GM12878 (cell line): ENCODE results near the gene MAP2K7. TPM values are rescaled to one million over a fixed set of nuclear protein-coding genes. Genes with fewer than 3 reads are reported as not detected.

Experiments
- ATAC-seq: fragments of 200-7000 bp; cut with Tn5 transposase; 3 replicates; pipeline ENCODE4 v1.9.1; 2020; ENCODE audit warnings: mild to moderate bottlenecking, moderate library complexity
- BruUV-seq: library from RNA; stranded (reverse); fragments of 400-500 nt; replicated peaks from 2 replicates; lab custom pipeline; 2021; lab: Mats Ljungman, UMichigan
- CTCF ChIA-PET: fragments of 300-600 bp; sonication (Branson Sonifier 250); formaldehyde crosslinking; extraction: SDS; loops from one replicate; lab custom pipeline; 2021; ENCODE audit warnings: inconsistent platforms; lab: Yijun Ruan, JAX
- POLR2A ChIA-PET: fragments of 350-600 bp; formaldehyde crosslinking; extraction: SDS; loops from one replicate; lab custom pipeline; 2021; ENCODE audit warnings: inconsistent platforms; lab: Charles Lee
- RAD21 ChIA-PET: fragments of 300-600 bp; sonication (Branson Sonifier 250); formaldehyde crosslinking; loops from one replicate; lab custom pipeline; 2023; ENCODE audit warnings: antibody characterized with exemption; ENCODE audit not compliant: unreplicated experiment; lab: Charles Lee
- SMC1A ChIA-PET: fragments of 300-600 bp; sonication (Branson Sonifier 250); formaldehyde crosslinking; loops from one replicate; lab custom pipeline; 2023; ENCODE audit not compliant: unreplicated experiment, uncharacterized antibody; lab: Charles Lee
- DNase-seq: peaks from one replicate; pipeline ENCODE4 v3.0.0-alpha.2; 2011; ENCODE audit warnings: low read depth, low spot score
- FAIRE-seq: peaks from 3 replicates; lab custom pipeline; 2011; peaks lifted over from hg19 to GRCh38; lab: Jason Lieb, UNC
- H2AFZ ChIP-seq: 2 replicates; pipeline ENCODE4 v1.6.0; 2011; ENCODE audit warnings: low read depth, low read length, control low read depth; ENCODE audit not compliant: control insufficient read depth
- H3K27ac ChIP-seq: 2 replicates; pipeline ENCODE4 v1.5.1; 2011; ENCODE audit warnings: control low read depth; ENCODE audit not compliant: control insufficient read depth, insufficient read depth
- H3K27me3 ChIP-seq, 2 experiments: replicated peaks in 1 of 2; 2 replicates each; pipeline versions ENCODE4 v1.6.0 to v1.6.1; 2011; ENCODE audit warnings: low read length in 1 of 2; ENCODE audit not compliant: control insufficient read depth in 2 of 2, insufficient read depth in 2 of 2
- H3K36me3 ChIP-seq, 2 experiments: 2 replicates each; pipeline ENCODE4 v1.5.1; 2011; ENCODE audit warnings: low read length in 1 of 2; ENCODE audit not compliant: control insufficient read depth in 2 of 2, insufficient read depth in 2 of 2
- H3K4me1 ChIP-seq: 2 replicates; pipeline ENCODE4 v1.6.1; 2011; ENCODE audit warnings: mild to moderate bottlenecking, low read length, moderate library complexity, mixed read lengths; ENCODE audit not compliant: control insufficient read depth, insufficient read depth
- H3K4me2 ChIP-seq: 2 replicates; pipeline ENCODE4 v1.6.0; 2011; ENCODE audit warnings: control low read depth; ENCODE audit not compliant: control insufficient read depth, insufficient read depth
- H3K4me3 ChIP-seq: fragments of 200-600 bp; sonication (generic); 2 replicates; pipeline ENCODE4 v1.5.1; 2016
- H3K79me2 ChIP-seq: 2 replicates; pipeline ENCODE4 v1.6.0; 2011; ENCODE audit warnings: low read length; ENCODE audit not compliant: control insufficient read depth, insufficient read depth
- H3K9ac ChIP-seq: 2 replicates; pipeline ENCODE4 v1.8.0; 2011; ENCODE audit warnings: low read length, control low read depth, mixed read lengths; ENCODE audit not compliant: control insufficient read depth, insufficient read depth
- H3K9me3 ChIP-seq: replicated peaks from 3 replicates; pipeline ENCODE4 v1.5.1; 2011; ENCODE audit warnings: mild to moderate bottlenecking, low read length; ENCODE audit not compliant: control insufficient read depth, insufficient read depth
- H4K20me1 ChIP-seq: 2 replicates; pipeline ENCODE4 v1.6.0; 2011; ENCODE audit not compliant: control insufficient read depth, insufficient read depth
- CBX5 ChIP-seq: sonication (generic); IDR thresholded peaks from 2 replicates; pipeline ENCODE4 v1.6.1; 2016; ENCODE audit warnings: low read depth, moderate library complexity, mild to moderate bottlenecking, inconsistent platforms
- CEBPB ChIP-seq, 2 experiments: fragments of 150-350 bp in 1 of 2; IDR thresholded peaks; 2 replicates each; pipeline ENCODE4 v1.6.1; 2012 to 2014; ENCODE audit warnings: low read depth in 2 of 2, low read length in 2 of 2, borderline replicate concordance in 1 of 2, inconsistent platforms in 1 of 2
- CHD2 ChIP-seq: IDR thresholded peaks from 2 replicates; pipeline ENCODE4 v1.6.1; 2011; ENCODE audit warnings: low read depth, low read length, improper control_type of control experiment, borderline replicate concordance
- KAT2A ChIP-seq: conservative IDR thresholded peaks from 2 replicates; pipeline ENCODE4 v1.6.1; 2011; ENCODE audit warnings: low read depth, low read length; ENCODE audit not compliant: control insufficient read depth
- MYC ChIP-seq: IDR thresholded peaks from 2 replicates; pipeline ENCODE4 v1.6.1; 2011; ENCODE audit warnings: mild to moderate bottlenecking, low read length, moderate library complexity, inconsistent platforms; ENCODE audit not compliant: insufficient read depth, insufficient replicate concordance, insufficient read length, severe bottlenecking
- NBN ChIP-seq: fragments of 450-650 bp; IDR thresholded peaks from 2 replicates; pipeline ENCODE4 v1.6.1; 2016
- NR2C2 ChIP-seq: IDR thresholded peaks from 2 replicates; pipeline ENCODE4 v1.6.1; 2011; ENCODE audit warnings: borderline replicate concordance, low read depth; ENCODE audit not compliant: control insufficient read depth, insufficient read length
- NR2F1 ChIP-seq: fragments of 450-650 bp; conservative IDR thresholded peaks from 2 replicates; pipeline ENCODE4 v1.6.1; 2017; ENCODE audit warnings: mild to moderate bottlenecking
- RUNX3 ChIP-seq: IDR thresholded peaks from 2 replicates; pipeline ENCODE4 v1.6.1; 2012; ENCODE audit warnings: low read length, inconsistent platforms
- SIX5 ChIP-seq: IDR thresholded peaks from 2 replicates; pipeline ENCODE4 v1.6.1; 2011; ENCODE audit warnings: mild to moderate bottlenecking, low read depth, low read length, moderate library complexity; ENCODE audit not compliant: severe bottlenecking
- SMAD5 ChIP-seq: IDR thresholded peaks from 2 replicates; pipeline ENCODE4 v1.6.1; 2016; ENCODE audit warnings: antibody characterized with exemption, low read depth
- SUZ12 ChIP-seq: fragments of 200-600 bp; sonication (generic); IDR thresholded peaks from one replicate; pipeline ENCODE4 v1.6.1; 2018; ENCODE audit warnings: antibody characterized with exemption, mild to moderate bottlenecking; ENCODE audit not compliant: unreplicated experiment
- TBL1XR1 ChIP-seq: IDR thresholded peaks from 2 replicates; pipeline ENCODE4 v1.6.1; 2012; ENCODE audit warnings: low read depth, low read length, improper control_type of control experiment
- ZNF592 ChIP-seq: fragments of 450-650 bp; IDR thresholded peaks from 2 replicates; pipeline ENCODE4 v1.6.1; 2017; ENCODE audit warnings: mild to moderate bottlenecking, moderate library complexity
- WGBS: methylation state at CpG from one replicate; pipeline ENCODE4 v1.1.6; 2016; ENCODE audit warnings: low lambda C conversion rate; ENCODE audit not compliant: insufficient replicate concordance, insufficient coverage; ENCODE audit errors: missing lambda C conversion rate; 5-methylcytosine and 5-hydroxymethylcytosine counted together
- in situ Hi-C: fragments of 300-500 bp; cut with MboI; formaldehyde crosslinking; loops from 9 replicates; pipeline ENCODE4 v1.14.3; 2018; ENCODE audit warnings: mixed read lengths
- intact Hi-C: fragments of 100-400 bp; cut with micrococcal nuclease; formaldehyde crosslinking; loops from one replicate; pipeline ENCODE4 v1.14.2; 2022; ENCODE audit not compliant: unreplicated experiment
- polyA plus RNA-seq, 11 experiments: library from polyadenylated mRNA; depleted of rRNA in 4 of 11; unstranded in 6 of 11; stranded (reverse) in 5 of 11; fragments of >200 nt; fragmentation: Nextera tagmentation in 4 of 11; fragmentation: Illumina TruSeq in 1 of 11; extraction: Ambion mirVana in 4 of 11; extraction: Trizol in 1 of 11; gene quantifications; 1 replicate in 1 of 11; 2 replicates in 10 of 11; pipeline versions ENCODE4 v1.2.1 to v1.2.3, GENCODE V29; 2011 to 2016; ENCODE audit warnings: inconsistent platforms in 2 of 11, missing spikeins in 2 of 11, low read depth in 1 of 11
- total RNA-seq, 4 experiments: library from RNA; depleted of rRNA in 3 of 4; stranded (reverse); fragments of >200 nt in 3 of 4; fragmentation: Illumina TruSeq in 1 of 4; extraction: Trizol in 1 of 4; gene quantifications; 2 replicates each; pipeline versions ENCODE4 v1.2.1 to v1.2.3, GENCODE V29; 2013 to 2021
- TF ChIP-seq, protein P1 (sequence below): fragments of 450-650 bp; IDR thresholded peaks from 2 replicates; pipeline ENCODE4 v1.6.1; 2016; ENCODE audit warnings: mild to moderate bottlenecking

MAP2K7 gene
- total and polyA plus RNA-seq, 10 of the 15 experiments (the other 5 are each of a cell fraction or from before 2014, with no cell fraction given), result 0.34 to 32.2 (median 6.7) TPM

DNA sequence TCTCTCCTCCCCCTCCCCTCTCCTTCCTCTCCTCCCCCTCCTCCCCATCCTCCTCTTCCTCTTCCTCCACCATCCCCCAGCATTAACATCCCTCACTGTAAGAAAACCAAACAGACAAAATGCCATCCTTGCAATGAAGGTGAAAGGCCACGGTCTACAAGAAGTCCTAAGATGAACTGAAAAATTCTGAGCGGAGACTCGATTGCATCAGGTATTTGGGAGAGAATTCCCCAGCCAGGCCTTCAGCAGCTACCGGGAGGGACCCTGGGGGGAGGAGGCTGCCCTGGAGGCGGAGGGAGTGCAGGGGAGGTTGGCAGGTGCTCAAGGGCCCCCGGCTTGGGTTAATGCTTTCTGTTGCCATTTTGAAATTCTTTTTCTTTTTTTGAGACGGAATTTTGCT lies 49.9 kb downstream of the MAP2K7 start:
- Histone ChIP-seq H3K27ac (no peak overlapping the region), H3K79me2 (no peaks in the 10 kb centered on the region), H3K27me3 (no peaks in the 10 kb centered on the region), H3K4me2 (no peak overlapping the region), H3K4me3 (no peak overlapping the region), H3K36me3 (peaks cover 0 to 2% of the 10 kb centered on the region in 2 experiments; a peak in 2 of 4 replicates), H3K4me1 (no peaks in the 10 kb centered on the region), H4K20me1 (no peaks in the 10 kb centered on the region), H3K9ac (no peak overlapping the region), H2AFZ (no peak overlapping the region), H3K9me3 (no peaks in the 10 kb centered on the region)
- DNase-seq (no peak), ATAC-seq (no peak), FAIRE-seq (no peak)
- SMC1A ChIA-PET, result no interaction called here
- no TSS peak for BruUV-seq
- CTCF ChIA-PET, result interaction anchor here (1.2 kb wide), 1 partner anchor 10 kb away, joined by 7 read pairs; the partner anchor contains the start of gene TIMM44
- RAD21 ChIA-PET, result no interaction called here
- POLR2A ChIA-PET, result no interaction called here
- TF ChIP-seq KAT2A (no peak), SUZ12 (no peak), SIX5 (no peak), NR2F1 (no peak), CHD2 (no peak), NBN (no peak), TBL1XR1 (no peak), SMAD5 (no peak), MYC (no peak), RUNX3 (no peak), NR2C2 (no peak), CBX5 (no peak), CEBPB (IDR thresholded peaks at IDR 0.05; ENCODE audit: borderline replicate concordance in 1 of 2, low read depth in 2 of 2, low read length in 2 of 2) (no peak), ZNF592 (no peak)
- TF ChIP-seq, protein P1, sequence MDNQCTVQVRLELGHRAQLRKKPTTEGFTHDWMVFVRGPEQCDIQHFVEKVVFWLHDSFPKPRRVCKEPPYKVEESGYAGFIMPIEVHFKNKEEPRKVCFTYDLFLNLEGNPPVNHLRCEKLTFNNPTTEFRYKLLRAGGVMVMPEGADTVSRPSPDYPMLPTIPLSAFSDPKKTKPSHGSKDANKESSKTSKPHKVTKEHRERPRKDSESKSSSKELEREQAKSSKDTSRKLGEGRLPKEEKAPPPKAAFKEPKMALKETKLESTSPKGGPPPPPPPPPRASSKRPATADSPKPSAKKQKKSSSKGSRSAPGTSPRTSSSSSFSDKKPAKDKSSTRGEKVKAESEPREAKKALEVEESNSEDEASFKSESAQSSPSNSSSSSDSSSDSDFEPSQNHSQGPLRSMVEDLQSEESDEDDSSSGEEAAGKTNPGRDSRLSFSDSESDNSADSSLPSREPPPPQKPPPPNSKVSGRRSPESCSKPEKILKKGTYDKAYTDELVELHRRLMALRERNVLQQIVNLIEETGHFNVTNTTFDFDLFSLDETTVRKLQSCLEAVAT, result no peak
- intact Hi-C loops, result no loop called here
- in situ Hi-C loops, result no loop called here
- WGBS, result 79% methylated on average over 7 of the region's 7 CpGs
